ENCODE results near the gene SHROOM2.

Gene SHROOM2

GRCh38 chrX:9875801-9876200, 89.6 kb downstream of the SHROOM2 start:
- no peak for TF ChIP-seq CTCF (IDR thresholded peaks at IDR 0.05; ENCODE audit: low read depth, low read length, missing control alignments)
- Histone ChIP-seq H3K27me3 (replicated peaks) (no peaks in the 10 kb centered on the region), H3K36me3 (replicated peaks) (no peaks in the 10 kb centered on the region), H3K27ac (no peak overlapping the region), H3K4me3 (ENCODE audit: low read depth, low read length) (no peak overlapping the region)
- DNase-seq, result no peak
- in situ Hi-C loops (cut with HindIII; ENCODE audit: low pct_ligation_motif_present, low sequenced_read_pairs), result no loop called here

- no peak for TF ChIP-seq CTCF (IDR thresholded peaks at IDR 0.05; ENCODE audit: low read depth, low read length, missing control alignments)
- in situ Hi-C loops (cut with HindIII; ENCODE audit: low pct_ligation_motif_present, low sequenced_read_pairs), result no loop called here
Measured at GRCh38 chrX:9876201-9876600, 90.0 kb downstream of the SHROOM2 start.

GRCh38 chrX:9878146-9878820, 92.1 kb downstream of the SHROOM2 start:
- no peak overlapping the region for H3K4me3 ChIP-seq (ENCODE audit: low read depth, low read length)
- H3K36me3 ChIP-seq (replicated peaks), result no peaks in the 10 kb centered on the region
- no peaks in the 10 kb centered on the region for H3K27me3 ChIP-seq (replicated peaks)
- TF ChIP-seq CTCF (IDR thresholded peaks at IDR 0.05; ENCODE audit: low read depth, low read length, missing control alignments), result no peak
- no peak overlapping the region for H3K27ac ChIP-seq
- no peak for DNase-seq
- in situ Hi-C loops (cut with HindIII; ENCODE audit: low pct_ligation_motif_present, low sequenced_read_pairs), result no loop called here

More at GRCh38 chrX:9876201-9876600, 90.0 kb downstream of the SHROOM2 start:
- DNase-seq, result no peak
- Histone ChIP-seq H3K27me3 (replicated peaks) (no peaks in the 10 kb centered on the region), H3K27ac (no peak overlapping the region), H3K36me3 (replicated peaks) (no peaks in the 10 kb centered on the region), H3K4me3 (ENCODE audit: low read depth, low read length) (no peak overlapping the region)

GRCh38 chrX:9880237-9880636, 94.0 kb downstream of the SHROOM2 start:
- H3K27ac ChIP-seq, result no peak overlapping the region
- no peak for DNase-seq
- no peaks in the 10 kb centered on the region for H3K27me3 ChIP-seq (replicated peaks)
- TF ChIP-seq CTCF (IDR thresholded peaks at IDR 0.05; ENCODE audit: low read depth, low read length, missing control alignments), result no peak
- in situ Hi-C loops (cut with HindIII; ENCODE audit: low pct_ligation_motif_present, low sequenced_read_pairs), result no loop called here
- no peaks in the 10 kb centered on the region for H3K36me3 ChIP-seq (replicated peaks)
- H3K4me3 ChIP-seq (ENCODE audit: low read depth, low read length), result no peak overlapping the region

GRCh38 chrX:9880870-9881269, 94.6 kb downstream of the SHROOM2 start:
- no peaks in the 10 kb centered on the region for H3K27me3 ChIP-seq (replicated peaks)
- no peak for DNase-seq
- no peak overlapping the region for H3K4me3 ChIP-seq (ENCODE audit: low read depth, low read length)
- H3K36me3 ChIP-seq (replicated peaks), result no peaks in the 10 kb centered on the region
- TF ChIP-seq CTCF (IDR thresholded peaks at IDR 0.05; ENCODE audit: low read depth, low read length, missing control alignments), result no peak
- in situ Hi-C loops (cut with HindIII; ENCODE audit: low pct_ligation_motif_present, low sequenced_read_pairs), result no loop called here
- no peak overlapping the region for H3K27ac ChIP-seq
